ENCODE measurements around the gene ATP6V0A1.
"Not testable (repeated sequence)": the region's sequence is repeated elsewhere in the genome, so short reads cannot be mapped to it uniquely, and the experiment has no call there.

DNA sequence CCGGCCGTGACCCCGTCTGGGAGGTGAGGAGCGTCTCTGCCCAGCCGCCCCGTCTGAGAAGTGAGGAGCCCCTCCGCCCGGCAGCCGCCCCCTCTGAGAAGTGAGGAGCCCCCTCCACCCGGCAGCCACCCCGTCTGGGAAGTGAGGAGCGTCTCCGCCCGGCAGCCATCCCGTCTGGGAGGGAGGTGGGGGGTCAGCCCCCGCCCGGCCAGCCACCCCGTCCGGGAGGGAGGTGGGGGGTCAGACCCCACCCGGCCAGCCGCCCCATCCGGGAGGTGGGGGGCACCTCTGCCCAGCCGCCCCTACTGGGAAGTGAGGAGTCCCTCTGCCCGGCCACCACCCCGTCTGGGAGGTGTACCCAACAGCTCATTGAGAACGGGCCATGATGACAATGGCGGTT is 9.5 kb upstream of the ATP6V0A1 start:
- TF ChIP-seq CTCF (IDR thresholded peaks at IDR 0.05; ENCODE audit: insufficient read depth, low read length); POLR2AphosphoS5 (IDR thresholded peaks at IDR 0.05; ENCODE audit: low read depth); GABPA (IDR thresholded peaks at IDR 0.05; ENCODE audit: low read depth); REST (IDR thresholded peaks at IDR 0.05; ENCODE audit: insufficient replicate concordance, low read depth); SPI1 (IDR thresholded peaks at IDR 0.05; ENCODE audit: borderline replicate concordance, low read depth): not testable (repeated sequence)
